ENCODE results near the gene ZNF48. TPM values are rescaled to one million over a fixed set of nuclear protein-coding genes. Genes with fewer than 3 reads are reported as not detected.

Gene ZNF48
- total RNA-seq, 4 donors from 2014 or later = 2.8 to 5.9 (median 4.5) TPM

DNA sequence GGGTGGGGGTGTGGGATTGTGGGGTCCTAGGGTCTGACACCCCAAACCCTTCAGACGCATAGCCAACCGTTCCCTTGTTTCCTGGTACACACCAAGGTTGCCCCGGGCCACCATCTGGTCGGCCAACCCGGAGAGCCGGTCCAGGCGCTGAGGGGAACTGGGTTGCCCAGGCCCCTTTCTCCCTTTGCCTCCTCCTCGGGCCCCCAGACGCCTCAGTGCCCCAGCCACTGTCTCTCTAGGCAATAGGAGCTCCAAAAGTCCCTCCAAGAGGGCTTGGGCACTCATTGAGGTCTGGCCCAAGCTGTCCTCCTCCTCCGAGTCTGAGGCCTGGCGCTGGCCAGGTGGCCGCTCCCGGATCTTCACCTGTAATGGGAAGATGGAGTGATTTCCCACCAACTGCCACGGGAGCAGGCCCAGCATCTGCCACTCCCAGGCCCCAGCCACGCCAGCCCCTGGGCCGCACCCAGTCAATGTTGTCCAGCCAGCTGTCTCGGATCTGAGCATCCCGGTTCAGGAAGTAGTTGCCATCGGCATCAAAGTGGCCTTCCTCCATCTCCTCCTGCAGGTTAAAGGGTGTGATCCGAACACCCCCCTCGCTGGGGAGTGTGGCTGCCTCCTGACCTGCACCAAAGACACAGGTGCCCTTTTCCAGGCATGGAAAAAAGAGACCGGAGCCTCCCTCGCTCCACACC lies 41.6 kb upstream of the ZNF48 start:
- Histone ChIP-seq H3K4me3 (peak overlapping the region in 1 of 4 donors; percentile 89), H3K27ac (peak overlapping the region; percentile 90 to 98 (median 98)), H3K4me1 (peaks cover 38 to 65% (median 39%) of the 10 kb centered on the region in 3 donors), H3K27me3 (no peaks in the 10 kb centered on the region), H3K9me3 (no peaks in the 10 kb centered on the region), H3K36me3 (peaks cover 22 to 62% (median 23%) of the 10 kb centered on the region in 3 donors)
- intact Hi-C loops (cut with DNase I) = no loop called here
- TF ChIP-seq CTCF (IDR thresholded peaks at IDR 0.05) (no peak), POLR2A (IDR thresholded peaks at IDR 0.05) (no peak)
- WGBS, 2 donors = 75 to 95% methylated on average over 10 to 19 of the region's 23 CpGs
- DNase-seq = no peak

DNA sequence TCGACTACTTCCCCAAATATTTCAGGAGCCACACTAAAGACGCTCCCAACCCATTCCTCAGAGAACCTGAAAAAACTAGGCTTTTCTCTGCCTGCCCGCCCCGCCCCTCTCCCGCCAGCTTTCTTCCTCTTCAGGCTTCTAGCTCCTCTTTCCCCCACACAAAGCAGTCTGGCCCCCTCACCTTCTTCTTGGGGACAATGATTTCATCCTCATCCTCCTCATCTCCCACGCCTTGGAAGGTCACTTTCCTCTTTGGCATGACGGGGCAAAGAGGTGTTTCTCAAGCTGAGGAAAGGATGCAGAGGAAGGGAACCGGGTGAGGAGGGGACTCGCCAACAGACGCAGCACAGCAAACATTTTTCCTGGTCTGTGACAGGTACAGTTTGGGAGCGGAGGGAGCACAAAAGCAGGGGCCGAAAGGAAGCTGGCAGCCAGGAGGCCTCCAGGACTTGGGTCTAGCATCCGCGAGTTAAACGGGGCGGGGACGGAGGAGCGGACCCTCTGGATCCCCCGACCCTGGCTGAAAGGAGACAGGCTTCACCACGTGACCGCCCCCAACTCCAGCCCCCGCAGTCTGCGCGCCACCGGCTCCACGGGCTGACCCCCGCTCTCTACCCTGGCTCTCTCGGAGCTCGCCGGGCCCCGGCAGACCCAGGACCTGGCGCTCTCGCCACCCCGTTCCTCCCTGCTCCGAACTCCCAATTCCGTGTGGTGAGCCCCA lies 40.6 kb upstream of the ZNF48 start:
- no peak for TF ChIP-seq CTCF (IDR thresholded peaks at IDR 0.05)
- no peak for TF ChIP-seq POLR2A (IDR thresholded peaks at IDR 0.05)
- no peaks in the 10 kb centered on the region for H3K9me3 ChIP-seq
- H3K27ac ChIP-seq = peak overlapping the region; percentile 90 to 98 (median 98)
- H3K4me3 ChIP-seq = peak overlapping the region; percentile 67 to 99 (median 90)
- no peaks in the 10 kb centered on the region for H3K27me3 ChIP-seq
- 5 to 7% methylated on average over 9 to 12 of the region's 36 CpGs for WGBS, 2 donors
- DNase-seq = no peak
- peaks cover 31 to 72% (median 32%) of the 10 kb centered on the region in 3 donors for H3K36me3 ChIP-seq
- peaks cover 38 to 71% (median 39%) of the 10 kb centered on the region in 3 donors for H3K4me1 ChIP-seq
- intact Hi-C loops (cut with DNase I) = no loop called here

GRCh38 chr16:30355144-30355953 lies 39.9 kb upstream of the ZNF48 start, which contains the start of gene CD2BP2:
Gene CD2BP2 (minus strand): TSS chr16:30355308. CDS start chr16:30354681, 627 bp downstream.
- Histone ChIP-seq H3K27me3 (no peaks in the 10 kb centered on the region), H3K36me3 (peaks cover 31 to 76% (median 32%) of the 10 kb centered on the region in 3 donors), H3K9me3 (no peaks in the 10 kb centered on the region), H3K4me1 (peaks cover 38 to 76% (median 39%) of the 10 kb centered on the region in 3 donors), H3K27ac (peak within 1 kb of the TSS; percentile 90 to 98 (median 98)), H3K4me3 (peak within 1 kb of the TSS; percentile 67 to 99 (median 90))
- 0 to 1% methylated on average over 9 to 31 of the region's 45 CpGs for whole genome bisulfite sequencing, 2 donors
- peak; percentile 83 for DNase-seq
- TF ChIP-seq CTCF (IDR thresholded peaks at IDR 0.05) (peak in 1 of 6 experiments; percentile 10), POLR2A (IDR thresholded peaks at IDR 0.05) (peak in 2 of 4 donors; percentile 40 to 73)
- intact Hi-C loops (cut with DNase I) = no loop called here

DNA sequence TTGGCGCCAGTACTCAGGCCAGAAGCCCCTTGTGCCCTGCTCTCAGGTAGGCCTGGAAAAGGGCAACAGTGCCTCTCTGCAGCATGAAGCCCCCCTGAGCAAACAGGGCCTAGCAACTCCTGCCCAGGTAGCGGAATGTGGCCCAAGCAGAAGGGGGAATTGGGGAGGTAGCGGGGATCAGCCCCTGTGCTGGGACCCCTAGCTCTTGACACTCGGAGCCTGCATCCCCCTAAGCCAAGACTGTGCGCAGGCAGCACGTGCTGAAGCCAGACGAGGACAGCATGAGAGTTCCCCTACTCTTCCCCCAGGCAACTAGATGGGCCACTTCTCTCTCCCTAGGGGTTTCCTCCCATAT lies 39.3 kb upstream of the ZNF48 start:
- intact Hi-C loops (cut with DNase I) = no loop called here
- TF ChIP-seq CTCF (IDR thresholded peaks at IDR 0.05) (no peak), POLR2A (IDR thresholded peaks at IDR 0.05) (no peak)
- 100% methylated on average over 1 of the region's 7 CpGs; no CpG with 5 or more reads in 1 of the 2 donors for WGBS, 2 donors
- H3K36me3 ChIP-seq = peaks cover 31 to 76% (median 31%) of the 10 kb centered on the region in 3 donors
- no peaks in the 10 kb centered on the region for H3K27me3 ChIP-seq
- H3K4me3 ChIP-seq = peak overlapping the region; percentile 67 to 99 (median 90)
- peaks cover 38 to 74% (median 39%) of the 10 kb centered on the region in 3 donors for H3K4me1 ChIP-seq
- DNase-seq = no peak
- no peaks in the 10 kb centered on the region for H3K9me3 ChIP-seq
- peak overlapping the region; percentile 90 to 98 (median 98) for H3K27ac ChIP-seq

All from esophagus squamous epithelium (tissue), 5 donors.